H9 (cell line): ENCODE data around the gene CCDC192. TPM values are rescaled to one million over a fixed set of nuclear protein-coding genes. Genes with fewer than 3 reads are reported as not detected.

Experiments used
- DNase-seq: peaks from one replicate; pipeline ENCODE4 v3.0.0-alpha.2; 2017
- H2AFZ ChIP-seq: one replicate; pipeline ENCODE4 v1.6.1; 2013; ENCODE audit warnings: mild to moderate bottlenecking, low read length, control low read depth, moderate library complexity
- H2AK5ac ChIP-seq: 2 replicates; pipeline ENCODE4 v1.6.1; 2013; ENCODE audit warnings: low read length, control low read depth, mixed read lengths; ENCODE audit not compliant: insufficient read length
- H2BK120ac ChIP-seq: one replicate; pipeline ENCODE4 v1.6.1; 2013; ENCODE audit warnings: low read depth, mild to moderate bottlenecking, low read length, control low read depth, inconsistent platforms; ENCODE audit not compliant: poor library complexity, severe bottlenecking
- H2BK12ac ChIP-seq: 2 replicates; pipeline ENCODE4 v1.6.1; 2013; ENCODE audit warnings: low read length, control low read depth, mixed read lengths, low read depth; ENCODE audit not compliant: insufficient read length
- H2BK15ac ChIP-seq: 2 replicates; pipeline ENCODE4 v1.6.1; 2013; ENCODE audit warnings: low read depth, low read length, control low read depth
- H2BK20ac ChIP-seq: one replicate; pipeline ENCODE4 v1.6.1; 2013; ENCODE audit warnings: low read depth, mild to moderate bottlenecking, low read length, control low read depth, inconsistent platforms; ENCODE audit not compliant: poor library complexity, severe bottlenecking
- H2BK5ac ChIP-seq: 2 replicates; pipeline ENCODE4 v1.6.1; 2013; ENCODE audit warnings: low read length, control low read depth, mixed read lengths; ENCODE audit not compliant: insufficient read length
- H3K14ac ChIP-seq: 2 replicates; pipeline ENCODE4 v1.6.1; 2013; ENCODE audit warnings: low read length, control low read depth; ENCODE audit not compliant: insufficient read depth
- H3K18ac ChIP-seq: 2 replicates; pipeline ENCODE4 v1.6.1; 2013; ENCODE audit warnings: low read depth, mild to moderate bottlenecking, mixed read lengths, low read length, control low read depth; ENCODE audit not compliant: insufficient read length
- H3K23ac ChIP-seq: 2 replicates; pipeline ENCODE4 v1.6.1; 2013; ENCODE audit warnings: low read length, control low read depth, mixed read lengths, low read depth; ENCODE audit not compliant: insufficient read length
- H3K23me2 ChIP-seq: 2 replicates; pipeline ENCODE4 v1.6.1; 2013; ENCODE audit warnings: low read depth, mild to moderate bottlenecking, mixed read lengths, low read length, control low read depth; ENCODE audit not compliant: insufficient read length, poor library complexity, severe bottlenecking
- H3K27ac ChIP-seq: 2 replicates; pipeline ENCODE4 v1.5.1; 2013; ENCODE audit warnings: low read length, control low read depth, mixed read lengths, low read depth; ENCODE audit not compliant: insufficient read length
- H3K27me3 ChIP-seq: 2 replicates; pipeline ENCODE4 v1.6.1; 2013; ENCODE audit warnings: low read length, control low read depth, inconsistent platforms; ENCODE audit not compliant: insufficient read depth
- H3K4ac ChIP-seq: 2 replicates; pipeline ENCODE4 v1.6.1; 2013; ENCODE audit warnings: low read depth, mild to moderate bottlenecking, control low read depth, inconsistent platforms, low read length, moderate library complexity
- H3K4me1 ChIP-seq: 2 replicates; pipeline ENCODE4 v1.6.1; 2013; ENCODE audit warnings: low read length, control low read depth, inconsistent platforms; ENCODE audit not compliant: insufficient read depth
- H3K4me2 ChIP-seq: 2 replicates; pipeline ENCODE4 v1.6.1; 2013; ENCODE audit warnings: low read length, control low read depth, mixed read lengths; ENCODE audit not compliant: insufficient read length, insufficient read depth
- H3K56ac ChIP-seq: 2 replicates; pipeline ENCODE4 v1.6.1; 2013; ENCODE audit warnings: low read depth, mild to moderate bottlenecking, mixed read lengths, low read length, control low read depth; ENCODE audit not compliant: insufficient read length
- H3K79me1 ChIP-seq: 2 replicates; pipeline ENCODE4 v1.6.1; 2013; ENCODE audit warnings: low read depth, mild to moderate bottlenecking, moderate library complexity, low read length, control low read depth, inconsistent platforms; ENCODE audit not compliant: insufficient read depth, poor library complexity, severe bottlenecking
- H3K79me2 ChIP-seq: 2 replicates; pipeline ENCODE4 v1.6.1; 2013; ENCODE audit warnings: low read length, control low read depth, inconsistent platforms; ENCODE audit not compliant: insufficient read depth
- H3K9ac ChIP-seq: 2 replicates; pipeline ENCODE4 v1.6.1; 2013; ENCODE audit warnings: low read length, control low read depth, mixed read lengths; ENCODE audit not compliant: insufficient read length; ENCODE audit errors: extremely low read depth
- H3K9me3 ChIP-seq: one replicate; pipeline ENCODE4 v1.6.1; 2013; ENCODE audit warnings: low read depth, low read length, inconsistent platforms; ENCODE audit not compliant: control insufficient read depth
- H3T11ph ChIP-seq: one replicate; pipeline ENCODE4 v1.6.1; 2013; ENCODE audit warnings: mild to moderate bottlenecking, low read length, control low read depth, inconsistent platforms
- H4K20me1 ChIP-seq: one replicate; pipeline ENCODE4 v1.6.1; 2013; ENCODE audit not compliant: control insufficient read depth, insufficient read length, insufficient read depth
- H4K5ac ChIP-seq: 2 replicates; pipeline ENCODE4 v1.6.1; 2013; ENCODE audit warnings: low read depth, mild to moderate bottlenecking, mixed read lengths, low read length, control low read depth; ENCODE audit not compliant: insufficient read length
- H4K8ac ChIP-seq: replicated peaks from 2 replicates; pipeline ENCODE4 v1.6.1; 2013; ENCODE audit warnings: low read length, control low read depth, mixed read lengths, low read depth; ENCODE audit not compliant: insufficient read length
- H4K91ac ChIP-seq: 2 replicates; pipeline ENCODE4 v1.6.1; 2013; ENCODE audit warnings: low read depth, mild to moderate bottlenecking, moderate library complexity, mixed read lengths, low read length, control low read depth; ENCODE audit not compliant: insufficient read length
- H3K27ac Mint-ChIP-seq, 3 experiments: 2 replicates in 2 of 3; 3 replicates in 1 of 3; pipeline ENCODE4 v1.8.0; 2020 to 2021; ENCODE audit warnings: mixed read lengths in 3 of 3, mild to moderate bottlenecking in 1 of 3, moderate library complexity in 1 of 3
- H3K27me3 Mint-ChIP-seq: 2 replicates; pipeline ENCODE4 v1.8.0; 2021; ENCODE audit warnings: low read depth, mild to moderate bottlenecking, moderate library complexity, mixed read lengths
- H3K36me3 Mint-ChIP-seq, 3 experiments: 2 replicates in 2 of 3; 3 replicates in 1 of 3; pipeline ENCODE4 v1.8.0; 2020 to 2021; ENCODE audit warnings: low read depth in 3 of 3, mixed read lengths in 3 of 3; ENCODE audit not compliant: insufficient read depth in 1 of 3
- H3K4me1 Mint-ChIP-seq, 2 experiments: 2 replicates each; pipeline ENCODE4 v1.8.0; 2020; ENCODE audit warnings: mixed read lengths in 2 of 2
- H3K4me3 Mint-ChIP-seq, 2 experiments: 2 replicates in 1 of 2; 3 replicates in 1 of 2; pipeline ENCODE4 v1.8.0; 2020 to 2021; ENCODE audit warnings: mild to moderate bottlenecking in 2 of 2, mixed read lengths in 2 of 2, moderate library complexity in 1 of 2
- H3K9me3 Mint-ChIP-seq, 2 experiments: 2 replicates in 1 of 2; 3 replicates in 1 of 2; pipeline ENCODE4 v1.8.0; 2020; ENCODE audit warnings: mild to moderate bottlenecking in 2 of 2, mixed read lengths in 2 of 2, moderate library complexity in 1 of 2
- CTCF ChIP-seq: fragments of 200-600 bp; sonication (generic); conservative IDR thresholded peaks from 3 replicates; pipeline ENCODE4 v1.8.0; 2021; ENCODE audit warnings: antibody characterized with exemption, mild to moderate bottlenecking
- WGBS: extraction: QIAGEN DNeasy Blood & Tissue Kit; methylation state at CpG from one replicate; pipeline ENCODE4 v1.1.7; 2013; ENCODE audit warnings: missing lambda C conversion rate, low lambda C conversion rate, mixed read lengths; ENCODE audit not compliant: insufficient read length; ENCODE audit errors: extremely low coverage; 5-methylcytosine and 5-hydroxymethylcytosine counted together
- total RNA-seq: library from RNA; stranded (reverse); gene quantifications from 2 replicates; pipeline ENCODE4 v1.2.1, GENCODE V29; 2021

The CCDC192 gene
- total RNA-seq, 1 experiment from 2014 or later, result not detected

GRCh38 chr5:127976991-127977717, 274.0 kb downstream of the CCDC192 start:
- H3K4me1 ChIP-seq, result 0 out of 2 replicates have a peak, but pooled peaks cover 3% of the 10 kb centered on the region
- no peak overlapping the region for H4K5ac ChIP-seq
- H2BK15ac ChIP-seq, result no peak overlapping the region
- no peaks in the 10 kb centered on the region for H4K20me1 ChIP-seq
- no peak overlapping the region for H3K27ac ChIP-seq
- no peak overlapping the region for H2AFZ ChIP-seq
- no peak overlapping the region for H3K23ac ChIP-seq
- H3K23me2 ChIP-seq, result no peaks in the 10 kb centered on the region
- H2BK5ac ChIP-seq, result no peak overlapping the region
- no peak overlapping the region for H2AK5ac ChIP-seq
- H3K14ac ChIP-seq, result no peak overlapping the region
- no CpG with 5 or more reads among the region's 5 CpGs for WGBS
- no peak overlapping the region for H3K9ac ChIP-seq
- H2BK12ac ChIP-seq, result no peak overlapping the region
- no peak overlapping the region for H3K56ac ChIP-seq
- Mint-ChIP-seq H3K4me3 (no peak overlapping the region), H3K27ac (no peak overlapping the region), H3K9me3 (no peaks in the 10 kb centered on the region), H3K36me3 (no peaks in the 10 kb centered on the region), H3K4me1 (peaks cover 13 to 17% of the 10 kb centered on the region in 2 experiments), H3K27me3 (no peaks in the 10 kb centered on the region)
- no peak overlapping the region for H4K91ac ChIP-seq
- no peak overlapping the region for H4K8ac ChIP-seq
- no peak overlapping the region for H2BK20ac ChIP-seq
- no peak overlapping the region for H3K4me2 ChIP-seq
- no peaks in the 10 kb centered on the region for H3K79me2 ChIP-seq
- H3K27me3 ChIP-seq, result no peaks in the 10 kb centered on the region
- no peak for TF ChIP-seq CTCF
- no peak for DNase-seq
- no peaks in the 10 kb centered on the region for H3K9me3 ChIP-seq
- H2BK120ac ChIP-seq, result no peak overlapping the region
- no peak overlapping the region for H3K18ac ChIP-seq
- H3T11ph ChIP-seq, result no peak overlapping the region
- H3K79me1 ChIP-seq, result no peaks in the 10 kb centered on the region
- no peak overlapping the region for H3K4ac ChIP-seq
